HepG2 (cell line): ENCODE measurements around the gene TGFBI. TPM values are rescaled to one million over a fixed set of nuclear protein-coding genes. Genes with fewer than 3 reads are reported as not detected.

ENCODE experiments used
- FLYWCH1 ChIP-seq: sonication (generic); formaldehyde crosslinking; IDR thresholded peaks from 2 replicates; pipeline ENCODE4 v1.8.1; 2023; ENCODE audit warnings: mild to moderate bottlenecking, missing genetic modification reagents
- HNF4G ChIP-seq, 2 experiments: sonication (generic) in 1 of 2; formaldehyde crosslinking in 1 of 2; IDR thresholded peaks; 2 replicates each; pipeline versions ENCODE4 v1.4.0 to v1.6.1; 2011 to 2020; ENCODE audit warnings: borderline replicate concordance in 2 of 2, low read depth in 2 of 2, mild to moderate bottlenecking in 2 of 2, low read length in 1 of 2, missing genetic modification reagents in 1 of 2, moderate library complexity in 1 of 2
- RFX1 ChIP-seq: fragments of 450-650 bp; IDR thresholded peaks from 2 replicates; pipeline ENCODE4 v1.6.1; 2017
- RFX3 ChIP-seq: IDR thresholded peaks from 2 replicates; pipeline ENCODE4 v1.6.1; 2016; ENCODE audit warnings: missing biosample characterization, missing genetic modification reagents
- ZBTB3 ChIP-seq: sonication (generic); formaldehyde crosslinking; IDR thresholded peaks from 2 replicates; pipeline ENCODE4 v1.4.0; 2020; ENCODE audit warnings: low read depth, mild to moderate bottlenecking, moderate library complexity, missing genetic modification reagents, borderline replicate concordance
- ZFP36 ChIP-seq: fragments of 150-350 bp; IDR thresholded peaks from 2 replicates; pipeline ENCODE4 v1.6.1; 2018; ENCODE audit warnings: borderline replicate concordance, low read length, low read depth; ENCODE audit not compliant: partially characterized antibody
- ZFY ChIP-seq: sonication (generic); formaldehyde crosslinking; IDR thresholded peaks from 2 replicates; pipeline ENCODE4 v1.4.0; 2020; ENCODE audit warnings: missing genetic modification reagents
- ZMYM2 ChIP-seq: sonication (generic); formaldehyde crosslinking; IDR thresholded peaks from 2 replicates; pipeline ENCODE4 v1.8.0; 2022; ENCODE audit warnings: mild to moderate bottlenecking, missing genetic modification reagents
- ZNF484 ChIP-seq: sonication (generic); formaldehyde crosslinking; IDR thresholded peaks from 2 replicates; pipeline ENCODE4 v1.5.1; 2020; ENCODE audit warnings: mild to moderate bottlenecking, low read depth, missing genetic modification reagents, borderline replicate concordance
- ZNF644 ChIP-seq: IDR thresholded peaks from 2 replicates; pipeline ENCODE4 v1.6.1; 2016; ENCODE audit warnings: low read depth
- polyA plus RNA-seq, 8 experiments: library from polyadenylated mRNA; depleted of rRNA in 3 of 8; stranded (reverse) in 7 of 8; unstranded in 1 of 8; fragments of >200 nt; fragmentation: Illumina TruSeq in 4 of 8; extraction: Trizol in 4 of 8; gene quantifications; 2 replicates each; pipeline versions ENCODE4 v1.2.1 to v1.2.3, GENCODE V29; 2011 to 2016; ENCODE audit warnings: low read depth in 4 of 8, missing spikeins in 1 of 8, mixed read lengths in 1 of 8; ENCODE audit not compliant: insufficient read depth in 1 of 8
- total RNA-seq, 5 experiments: library from RNA; depleted of rRNA; stranded (reverse); fragments of >200 nt; fragmentation: Illumina TruSeq; extraction: Trizol; gene quantifications; 2 replicates each; pipeline ENCODE4 v1.2.3, GENCODE V29; 2016; ENCODE audit warnings: low read depth in 1 of 5
- TF ChIP-seq, protein P1 (sequence below): sonication (generic); formaldehyde crosslinking; IDR thresholded peaks from 2 replicates; pipeline ENCODE4 v1.9.0; 2021; ENCODE audit warnings: missing genetic modification reagents, mild to moderate bottlenecking, borderline replicate concordance
- TF ChIP-seq, protein P2 (sequence below), 2 experiments: fragments of 450-650 bp in 1 of 2; sonication (generic) in 1 of 2; formaldehyde crosslinking; IDR thresholded peaks; 2 replicates each; pipeline versions ENCODE4 v1.5.0 to v1.8.0; 2020 to 2022; ENCODE audit warnings: mild to moderate bottlenecking in 1 of 2, missing genetic modification reagents in 1 of 2
- TF ChIP-seq, protein P3 (sequence below): IDR thresholded peaks from 2 replicates; pipeline ENCODE4 v1.6.1; 2018; ENCODE audit warnings: missing genetic modification reagents, mild to moderate bottlenecking, missing compliant biosample characterization
- TF ChIP-seq, protein P4 (sequence below): sonication (generic); formaldehyde crosslinking; IDR thresholded peaks from 2 replicates; pipeline ENCODE4 v1.5.1; 2020; ENCODE audit warnings: mild to moderate bottlenecking, moderate library complexity, missing genetic modification reagents
- TF ChIP-seq, protein P5 (sequence below): sonication (generic); formaldehyde crosslinking; IDR thresholded peaks from 2 replicates; pipeline ENCODE4 v1.5.1; 2020; ENCODE audit warnings: mild to moderate bottlenecking, missing genetic modification reagents, moderate library complexity
- TF ChIP-seq, protein P6 (sequence below): sonication (generic); formaldehyde crosslinking; IDR thresholded peaks from 2 replicates; pipeline ENCODE4 v1.5.1; 2020; ENCODE audit warnings: missing genetic modification reagents, mild to moderate bottlenecking, borderline replicate concordance

The TGFBI gene
- total and polyA plus RNA-seq, 2 of the 13 experiments (the other 11 are each of a cell fraction or from before 2014, with no cell fraction given), result 275 to 457 TPM

DNA sequence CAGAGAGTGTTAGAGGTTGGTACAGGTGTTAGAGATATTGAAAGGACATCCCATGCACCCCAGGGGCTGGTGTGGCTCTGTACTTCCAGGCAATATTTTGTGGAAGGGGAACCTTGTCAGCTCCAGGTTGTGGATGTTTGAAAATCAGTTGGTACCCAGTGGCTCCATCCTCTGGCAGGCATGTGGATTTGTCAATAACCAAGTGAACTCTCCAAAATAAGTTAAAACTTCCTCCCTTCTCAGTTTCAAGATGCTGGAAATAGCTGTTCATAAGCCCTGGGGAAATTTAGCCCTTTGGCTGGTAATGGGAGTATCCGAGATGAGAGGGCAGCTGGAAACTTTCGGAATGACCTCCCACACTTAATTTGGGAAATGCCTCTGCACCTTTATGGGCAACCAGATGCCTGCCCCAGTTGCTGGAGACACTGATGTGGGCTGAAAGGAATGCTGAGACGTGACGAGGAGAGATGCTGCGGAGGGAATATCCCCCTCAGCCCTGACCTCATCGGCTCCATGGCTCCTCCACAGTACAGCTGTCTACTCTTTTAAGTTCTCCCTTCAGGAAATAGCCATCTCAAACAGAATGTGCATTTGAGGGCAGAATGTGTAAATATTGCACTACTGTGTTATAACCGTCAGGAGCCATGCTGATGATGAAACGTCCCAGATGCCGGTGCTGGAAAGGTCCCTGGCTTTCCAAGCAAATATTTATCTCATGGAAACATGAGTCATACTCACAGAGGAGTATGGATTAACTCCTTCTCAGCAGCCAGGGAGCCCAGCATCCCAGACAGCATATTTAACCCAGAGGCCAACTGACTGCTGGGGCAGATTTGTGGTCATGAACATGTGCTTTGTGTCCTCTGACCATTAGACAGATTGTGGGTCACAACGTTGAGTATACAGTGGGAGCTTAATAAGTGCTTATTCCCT, 29.5 kb downstream of the TGFBI start (continued):
- TF ChIP-seq, protein P1, sequence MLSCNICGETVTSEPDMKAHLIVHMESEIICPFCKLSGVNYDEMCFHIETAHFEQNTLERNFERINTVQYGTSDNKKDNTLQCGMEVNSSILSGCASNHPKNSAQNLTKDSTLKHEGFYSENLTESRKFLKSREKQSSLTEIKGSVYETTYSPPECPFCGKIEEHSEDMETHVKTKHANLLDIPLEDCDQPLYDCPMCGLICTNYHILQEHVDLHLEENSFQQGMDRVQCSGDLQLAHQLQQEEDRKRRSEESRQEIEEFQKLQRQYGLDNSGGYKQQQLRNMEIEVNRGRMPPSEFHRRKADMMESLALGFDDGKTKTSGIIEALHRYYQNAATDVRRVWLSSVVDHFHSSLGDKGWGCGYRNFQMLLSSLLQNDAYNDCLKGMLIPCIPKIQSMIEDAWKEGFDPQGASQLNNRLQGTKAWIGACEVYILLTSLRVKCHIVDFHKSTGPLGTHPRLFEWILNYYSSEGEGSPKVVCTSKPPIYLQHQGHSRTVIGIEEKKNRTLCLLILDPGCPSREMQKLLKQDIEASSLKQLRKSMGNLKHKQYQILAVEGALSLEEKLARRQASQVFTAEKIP (CRISPR knock-in tag), result no peak
- TF ChIP-seq, protein P2, sequence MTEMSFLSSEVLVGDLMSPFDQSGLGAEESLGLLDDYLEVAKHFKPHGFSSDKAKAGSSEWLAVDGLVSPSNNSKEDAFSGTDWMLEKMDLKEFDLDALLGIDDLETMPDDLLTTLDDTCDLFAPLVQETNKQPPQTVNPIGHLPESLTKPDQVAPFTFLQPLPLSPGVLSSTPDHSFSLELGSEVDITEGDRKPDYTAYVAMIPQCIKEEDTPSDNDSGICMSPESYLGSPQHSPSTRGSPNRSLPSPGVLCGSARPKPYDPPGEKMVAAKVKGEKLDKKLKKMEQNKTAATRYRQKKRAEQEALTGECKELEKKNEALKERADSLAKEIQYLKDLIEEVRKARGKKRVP (CRISPR knock-in tag; IDR thresholded peaks at IDR 0.05), result peak in 1 of 2 experiments; percentile 98; a peak in 2 of 4 replicates
- peak; percentile 70; the same call in 1 of the 2 replicates for TF ChIP-seq HNF4G (IDR thresholded peaks at IDR 0.05; ENCODE audit: borderline replicate concordance, low read depth, low read length)
- peak; percentile 86; the same call in 1 of the 2 replicates for TF ChIP-seq HNF4G (CRISPR knock-in tag; IDR thresholded peaks at IDR 0.05; ENCODE audit: borderline replicate concordance, low read depth)
- TF ChIP-seq, protein P3, sequence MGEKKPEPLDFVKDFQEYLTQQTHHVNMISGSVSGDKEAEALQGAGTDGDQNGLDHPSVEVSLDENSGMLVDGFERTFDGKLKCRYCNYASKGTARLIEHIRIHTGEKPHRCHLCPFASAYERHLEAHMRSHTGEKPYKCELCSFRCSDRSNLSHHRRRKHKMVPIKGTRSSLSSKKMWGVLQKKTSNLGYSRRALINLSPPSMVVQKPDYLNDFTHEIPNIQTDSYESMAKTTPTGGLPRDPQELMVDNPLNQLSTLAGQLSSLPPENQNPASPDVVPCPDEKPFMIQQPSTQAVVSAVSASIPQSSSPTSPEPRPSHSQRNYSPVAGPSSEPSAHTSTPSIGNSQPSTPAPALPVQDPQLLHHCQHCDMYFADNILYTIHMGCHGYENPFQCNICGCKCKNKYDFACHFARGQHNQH, result peak; percentile 99
- TF ChIP-seq ZMYM2 (CRISPR knock-in tag), result peak; percentile 95
- TF ChIP-seq, protein P4, sequence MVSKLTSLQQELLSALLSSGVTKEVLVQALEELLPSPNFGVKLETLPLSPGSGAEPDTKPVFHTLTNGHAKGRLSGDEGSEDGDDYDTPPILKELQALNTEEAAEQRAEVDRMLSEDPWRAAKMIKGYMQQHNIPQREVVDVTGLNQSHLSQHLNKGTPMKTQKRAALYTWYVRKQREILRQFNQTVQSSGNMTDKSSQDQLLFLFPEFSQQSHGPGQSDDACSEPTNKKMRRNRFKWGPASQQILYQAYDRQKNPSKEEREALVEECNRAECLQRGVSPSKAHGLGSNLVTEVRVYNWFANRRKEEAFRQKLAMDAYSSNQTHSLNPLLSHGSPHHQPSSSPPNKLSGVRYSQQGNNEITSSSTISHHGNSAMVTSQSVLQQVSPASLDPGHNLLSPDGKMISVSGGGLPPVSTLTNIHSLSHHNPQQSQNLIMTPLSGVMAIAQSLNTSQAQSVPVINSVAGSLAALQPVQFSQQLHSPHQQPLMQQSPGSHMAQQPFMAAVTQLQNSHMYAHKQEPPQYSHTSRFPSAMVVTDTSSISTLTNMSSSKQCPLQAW (CRISPR knock-in tag), result peak; percentile 91
- TF ChIP-seq, protein P5, sequence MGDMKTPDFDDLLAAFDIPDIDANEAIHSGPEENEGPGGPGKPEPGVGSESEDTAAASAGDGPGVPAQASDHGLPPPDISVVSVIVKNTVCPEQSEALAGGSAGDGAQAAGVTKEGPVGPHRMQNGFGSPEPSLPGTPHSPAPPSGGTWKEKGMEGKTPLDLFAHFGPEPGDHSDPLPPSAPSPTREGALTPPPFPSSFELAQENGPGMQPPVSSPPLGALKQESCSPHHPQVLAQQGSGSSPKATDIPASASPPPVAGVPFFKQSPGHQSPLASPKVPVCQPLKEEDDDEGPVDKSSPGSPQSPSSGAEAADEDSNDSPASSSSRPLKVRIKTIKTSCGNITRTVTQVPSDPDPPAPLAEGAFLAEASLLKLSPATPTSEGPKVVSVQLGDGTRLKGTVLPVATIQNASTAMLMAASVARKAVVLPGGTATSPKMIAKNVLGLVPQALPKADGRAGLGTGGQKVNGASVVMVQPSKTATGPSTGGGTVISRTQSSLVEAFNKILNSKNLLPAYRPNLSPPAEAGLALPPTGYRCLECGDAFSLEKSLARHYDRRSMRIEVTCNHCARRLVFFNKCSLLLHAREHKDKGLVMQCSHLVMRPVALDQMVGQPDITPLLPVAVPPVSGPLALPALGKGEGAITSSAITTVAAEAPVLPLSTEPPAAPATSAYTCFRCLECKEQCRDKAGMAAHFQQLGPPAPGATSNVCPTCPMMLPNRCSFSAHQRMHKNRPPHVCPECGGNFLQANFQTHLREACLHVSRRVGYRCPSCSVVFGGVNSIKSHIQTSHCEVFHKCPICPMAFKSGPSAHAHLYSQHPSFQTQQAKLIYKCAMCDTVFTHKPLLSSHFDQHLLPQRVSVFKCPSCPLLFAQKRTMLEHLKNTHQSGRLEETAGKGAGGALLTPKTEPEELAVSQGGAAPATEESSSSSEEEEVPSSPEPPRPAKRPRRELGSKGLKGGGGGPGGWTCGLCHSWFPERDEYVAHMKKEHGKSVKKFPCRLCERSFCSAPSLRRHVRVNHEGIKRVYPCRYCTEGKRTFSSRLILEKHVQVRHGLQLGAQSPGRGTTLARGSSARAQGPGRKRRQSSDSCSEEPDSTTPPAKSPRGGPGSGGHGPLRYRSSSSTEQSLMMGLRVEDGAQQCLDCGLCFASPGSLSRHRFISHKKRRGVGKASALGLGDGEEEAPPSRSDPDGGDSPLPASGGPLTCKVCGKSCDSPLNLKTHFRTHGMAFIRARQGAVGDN (CRISPR knock-in tag), result peak; percentile 56; the same call in 1 of the 2 replicates
- no peak for TF ChIP-seq ZNF484 (CRISPR knock-in tag)
- no peak for TF ChIP-seq FLYWCH1
- 0 out of 2 replicates have a peak, but pooled peaks have one; percentile 21 for TF ChIP-seq RFX3 (CRISPR knock-in tag)
- 0 out of 2 replicates have a peak, but pooled peaks have one; percentile 38 for TF ChIP-seq ZBTB3 (CRISPR knock-in tag)
- no peak for TF ChIP-seq ZFY
- TF ChIP-seq ZNF644, result peak; percentile 76
- no peak for TF ChIP-seq ZFP36
- TF ChIP-seq RFX1, result no peak
- TF ChIP-seq, protein P6, sequence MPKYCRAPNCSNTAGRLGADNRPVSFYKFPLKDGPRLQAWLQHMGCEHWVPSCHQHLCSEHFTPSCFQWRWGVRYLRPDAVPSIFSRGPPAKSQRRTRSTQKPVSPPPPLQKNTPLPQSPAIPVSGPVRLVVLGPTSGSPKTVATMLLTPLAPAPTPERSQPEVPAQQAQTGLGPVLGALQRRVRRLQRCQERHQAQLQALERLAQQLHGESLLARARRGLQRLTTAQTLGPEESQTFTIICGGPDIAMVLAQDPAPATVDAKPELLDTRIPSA (CRISPR knock-in tag), result no peak
